Endodermal cell (in vitro differentiated cells): ENCODE data around the gene WFDC10B. TPM values are rescaled to one million over a fixed set of nuclear protein-coding genes. Genes with fewer than 3 reads are reported as not detected.
A peak's percentile ranks its signal among the peaks of the same experiment; 100 is the strongest.
"Not testable (repeated sequence)": the region's sequence is repeated elsewhere in the genome, so short reads cannot be mapped to it uniquely, and the experiment has no call there.

ENCODE experiments used
- DNase-seq: peaks from one replicate; pipeline ENCODE4 v3.0.0-alpha.2; 2017
- H3K27ac ChIP-seq: 2 replicates; pipeline ENCODE4 v1.5.1; 2013; ENCODE audit warnings: mild to moderate bottlenecking, low read depth, low read length, moderate library complexity
- H3K27me3 ChIP-seq: 2 replicates; pipeline ENCODE4 v1.6.1; 2013; ENCODE audit warnings: mild to moderate bottlenecking, low read length, moderate library complexity; ENCODE audit not compliant: insufficient read depth, control insufficient read depth, poor library complexity, severe bottlenecking
- H3K36me3 ChIP-seq: 2 replicates; pipeline ENCODE4 v1.7.0; 2013; ENCODE audit warnings: mild to moderate bottlenecking, low read length, moderate library complexity; ENCODE audit not compliant: control insufficient read depth, insufficient read depth
- H3K4me1 ChIP-seq: one replicate; pipeline ENCODE4 v1.7.0; 2013; ENCODE audit warnings: low read length; ENCODE audit not compliant: control insufficient read depth, insufficient read depth
- H3K4me3 ChIP-seq: 2 replicates; pipeline ENCODE4 v1.5.1; 2013; ENCODE audit warnings: mild to moderate bottlenecking, low read length, moderate library complexity
- H3K9ac ChIP-seq: 2 replicates; pipeline ENCODE4 v1.6.1; 2013; ENCODE audit warnings: mild to moderate bottlenecking, low read length, moderate library complexity; ENCODE audit not compliant: poor library complexity, severe bottlenecking; ENCODE audit errors: extremely low read depth
- H3K9me3 ChIP-seq: 2 replicates; pipeline ENCODE4 v1.6.1; 2013; ENCODE audit warnings: mild to moderate bottlenecking, low read length, moderate library complexity; ENCODE audit not compliant: control insufficient read depth
- H3K27ac Mint-ChIP-seq: 2 replicates; pipeline ENCODE4 v1.8.0; 2020; ENCODE audit warnings: mixed read lengths
- H3K27me3 Mint-ChIP-seq: 2 replicates; pipeline ENCODE4 v1.8.0; 2021; ENCODE audit warnings: mild to moderate bottlenecking, mixed read lengths; ENCODE audit not compliant: insufficient read depth
- H3K36me3 Mint-ChIP-seq: 2 replicates; pipeline ENCODE4 v1.8.0; 2020; ENCODE audit warnings: low read depth, mixed read lengths
- H3K4me1 Mint-ChIP-seq: 2 replicates; pipeline ENCODE4 v1.8.0; 2020; ENCODE audit warnings: mixed read lengths
- H3K4me3 Mint-ChIP-seq: 2 replicates; pipeline ENCODE4 v1.8.0; 2020; ENCODE audit warnings: mild to moderate bottlenecking, moderate library complexity, mixed read lengths
- H3K9me3 Mint-ChIP-seq: 2 replicates; pipeline ENCODE4 v1.8.0; 2020; ENCODE audit warnings: mild to moderate bottlenecking, mixed read lengths
- CTCF ChIP-seq: fragments of 200-600 bp; sonication (generic); conservative IDR thresholded peaks from 2 replicates; pipeline ENCODE4 v1.5.0; 2021; ENCODE audit warnings: antibody characterized with exemption, mild to moderate bottlenecking
- WGBS, 2 experiments: methylation state at CpG; one replicate each; pipeline versions ENCODE4 v1.1.5 to v1.1.7; 2013; ENCODE audit warnings: missing lambda C conversion rate in 2 of 2, mixed read lengths in 1 of 2; ENCODE audit not compliant: insufficient coverage in 1 of 2, insufficient read length in 1 of 2; 5-methylcytosine and 5-hydroxymethylcytosine counted together
- total RNA-seq, 2 donors: library from RNA; stranded (reverse); fragmentation: NEBNext Ultra II Directional in 1 of 2; extraction: Animal tissue kit (Norgen Biotek cat#: 25700) in 1 of 2; gene quantifications; 2 replicates in 1 of 2; 3 replicates in 1 of 2; pipeline ENCODE4 v1.2.1, GENCODE V29; 2021

WFDC10B gene
- total RNA-seq, 2 donors from 2014 or later: not detected

- no peak for DNase-seq
- Mint-ChIP-seq H3K4me3 (no peak overlapping the region), H3K4me1 (peaks cover 4% of the 10 kb centered on the region), H3K27ac (no peak overlapping the region), H3K27me3 (peaks cover 4% of the 10 kb centered on the region), H3K36me3 (peaks cover 2% of the 10 kb centered on the region), H3K9me3 (peaks cover 4% of the 10 kb centered on the region)
- no peak for TF ChIP-seq CTCF
- H3K4me3 ChIP-seq: no peak overlapping the region
- H3K9me3 ChIP-seq: no peaks in the 10 kb centered on the region
- 79 to 100% methylated on average over 2 to 4 of the region's 4 CpGs for WGBS, 2 experiments
- peaks cover 4% of the 10 kb centered on the region for H3K4me1 ChIP-seq
- H3K9ac ChIP-seq: no peak overlapping the region
- no peak overlapping the region for H3K27ac ChIP-seq
- no peaks in the 10 kb centered on the region for H3K36me3 ChIP-seq
- H3K27me3 ChIP-seq: no peaks in the 10 kb centered on the region
Observed at GRCh38 chr20:45701104-45701503, 3.7 kb downstream of the WFDC10B start.

GRCh38 chr20:45695496-45695895 is 9.3 kb downstream of the WFDC10B start:
- Mint-ChIP-seq H3K27me3 (no peaks in the 10 kb centered on the region), H3K36me3 (no peaks in the 10 kb centered on the region), H3K9me3 (peaks cover 39% of the 10 kb centered on the region), H3K27ac (no peak overlapping the region), H3K4me3 (no peak overlapping the region), H3K4me1 (no peaks in the 10 kb centered on the region)
- no peak for TF ChIP-seq CTCF
- Histone ChIP-seq H3K27me3 (no peaks in the 10 kb centered on the region), H3K9ac (no peak overlapping the region), H3K27ac (no peak overlapping the region), H3K36me3 (no peaks in the 10 kb centered on the region), H3K4me1 (no peaks in the 10 kb centered on the region), H3K4me3 (no peak overlapping the region), H3K9me3 (peaks cover 18% of the 10 kb centered on the region)
- no peak for DNase-seq
- 87% methylated on average over 2 of the region's 2 CpGs; no CpG with 5 or more reads in 1 of the 2 experiments for WGBS, 2 experiments

- 96% methylated on average over 8 to 12 of the region's 12 CpGs for WGBS, 2 experiments
- H3K4me3 ChIP-seq, DNase-seq, H3K4me3 Mint-ChIP-seq, H3K27me3 ChIP-seq, H3K36me3 Mint-ChIP-seq, H3K9ac ChIP-seq, H3K4me1 ChIP-seq, H3K4me1 Mint-ChIP-seq, H3K36me3 ChIP-seq, H3K27ac ChIP-seq, H3K27me3 Mint-ChIP-seq, H3K27ac Mint-ChIP-seq: not testable (repeated sequence)
- H3K9me3 ChIP-seq: peaks cover 18% of the 10 kb centered on the region
- peaks cover 43% of the 10 kb centered on the region for H3K9me3 Mint-ChIP-seq
Observed at GRCh38 chr20:45693346-45693745, 11.5 kb downstream of the WFDC10B start.

- 84 to 86% methylated on average over 1 to 3 of the region's 3 CpGs for WGBS, 2 experiments
- peaks cover 11% of the 10 kb centered on the region for H3K4me1 Mint-ChIP-seq
- Histone ChIP-seq H3K4me3 (no peak overlapping the region), H3K27ac (no peak overlapping the region), H3K4me1 (no peaks in the 10 kb centered on the region), H3K36me3 (no peaks in the 10 kb centered on the region), H3K27me3 (no peaks in the 10 kb centered on the region), H3K9ac (no peak overlapping the region), H3K9me3 (peaks cover 6% of the 10 kb centered on the region)
- no peak overlapping the region for H3K4me3 Mint-ChIP-seq
- DNase-seq: peak; percentile 76
- H3K36me3 Mint-ChIP-seq: peaks cover 2% of the 10 kb centered on the region
- H3K9me3 Mint-ChIP-seq: peaks cover 25% of the 10 kb centered on the region
- no peak overlapping the region for H3K27ac Mint-ChIP-seq
- peak; percentile 71 for TF ChIP-seq CTCF
- H3K27me3 Mint-ChIP-seq: peaks cover 3% of the 10 kb centered on the region
Observed at GRCh38 chr20:45685896-45686295, 18.9 kb downstream of the WFDC10B start.
